A549 (cell line): ENCODE measurements around the gene INTS7.

Experiments used
- MAZ ChIP-seq: fragments of 150-350 bp; IDR thresholded peaks from 2 replicates; pipeline ENCODE4 v1.6.1; 2014; ENCODE audit warnings: antibody characterized with exemption, low read depth, low read length, borderline replicate concordance
- RAD21 ChIP-seq, 2 experiments: fragments of >200 bp in 1 of 2; sonication (Bioruptor Twin) in 1 of 2; formaldehyde crosslinking in 1 of 2; IDR thresholded peaks in 1 of 2; conservative IDR thresholded peaks in 1 of 2; 2 replicates in 1 of 2; 3 replicates in 1 of 2; pipeline ENCODE4 v1.6.1; 2012 to 2018; ENCODE audit warnings: inconsistent platforms in 1 of 2
- REST ChIP-seq: fragments of 200-600 bp; sonication (generic); IDR thresholded peaks from 2 replicates; pipeline ENCODE4 v1.6.1; 2016; ENCODE audit warnings: antibody characterized with exemption, mild to moderate bottlenecking, moderate library complexity
- SMC3 ChIP-seq: fragments of >200 bp; sonication (Bioruptor Twin); formaldehyde crosslinking; IDR thresholded peaks from 3 replicates; pipeline ENCODE4 v1.6.1; 2018; ENCODE audit warnings: inconsistent platforms
- SREBF2 ChIP-seq: fragments of 450-650 bp; IDR thresholded peaks from 2 replicates; pipeline ENCODE4 v1.6.1; 2014; ENCODE audit warnings: mild to moderate bottlenecking, moderate library complexity

- no peak for TF ChIP-seq REST
- no peak for TF ChIP-seq RAD21 (conservative IDR thresholded peaks at IDR 0.05 in 1 of 2, IDR thresholded peaks at IDR 0.05 in 1 of 2)
- no peak for TF ChIP-seq SREBF2
- no peak for TF ChIP-seq SMC3
- TF ChIP-seq MAZ, result no peak
Observed at GRCh38 chr1:211965108-211965805, 70.1 kb downstream of the INTS7 start.
